H54 (cell line): ENCODE results near the gene LRRC30.

ENCODE experiments used
- DNase-seq: peaks from one replicate; pipeline ENCODE4 v3.0.0; 2011; ENCODE audit warnings: low spot score, mixed read lengths; ENCODE audit not compliant: insufficient read length
- FAIRE-seq: peaks from 3 replicates; lab custom pipeline; 2011; peaks lifted over from hg19 to GRCh38; lab: Jason Lieb, UNC
- POLR2A ChIP-seq: IDR thresholded peaks from 2 replicates; pipeline ENCODE4 v1.6.1; 2011; ENCODE audit warnings: low read depth, mild to moderate bottlenecking, low read length

Gene LRRC30

GRCh38 chr18:7221424-7222155, 9.3 kb upstream of the LRRC30 start:
- no peak for TF ChIP-seq POLR2A
- DNase-seq, result peak; percentile 31
- FAIRE-seq, result peak; percentile 84

GRCh38 chr18:7224198-7224597, 6.7 kb upstream of the LRRC30 start:
- no peak for TF ChIP-seq POLR2A
- FAIRE-seq, result no peak
- no peak for DNase-seq

GRCh38 chr18:7232218-7232617, 1.3 kb downstream of the LRRC30 start:
- FAIRE-seq, result no peak

DNA sequence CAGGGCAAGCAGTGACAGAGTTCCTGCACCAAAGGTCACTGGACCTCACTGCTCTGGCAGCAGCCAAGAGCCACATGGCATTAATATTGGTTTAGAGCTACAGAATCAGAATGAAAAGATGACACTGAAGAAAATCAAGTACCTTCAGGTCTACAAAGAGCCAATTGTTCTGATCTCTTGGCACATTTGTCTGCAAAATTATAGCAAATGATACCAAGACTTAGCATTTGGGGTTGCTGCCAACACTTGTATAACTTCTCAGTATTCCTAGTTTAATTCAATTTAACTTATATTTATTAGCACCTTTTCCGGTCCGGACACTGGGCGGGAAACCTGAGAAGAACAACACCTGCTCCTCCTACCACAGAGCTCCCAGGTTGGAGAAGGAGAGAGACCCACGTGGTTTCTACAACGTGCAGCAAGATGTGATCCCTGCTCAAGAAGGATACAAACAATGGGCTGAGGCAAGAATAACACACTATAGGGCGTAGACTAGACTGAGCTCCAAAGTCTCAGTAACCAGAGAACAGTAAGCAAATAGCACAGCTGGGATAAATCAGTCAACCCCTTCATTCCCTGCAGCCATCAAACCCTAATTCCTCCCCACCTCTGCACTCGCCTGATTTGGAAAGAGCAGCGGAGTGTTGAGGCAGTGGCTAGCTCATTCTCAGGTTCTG, 2.4 kb downstream of the LRRC30 start:
- no peak for TF ChIP-seq POLR2A
- FAIRE-seq, result no peak
- DNase-seq, result no peak

More at GRCh38 chr18:7232218-7232617, 1.3 kb downstream of the LRRC30 start:
- no peak for TF ChIP-seq POLR2A
- DNase-seq, result no peak

DNA sequence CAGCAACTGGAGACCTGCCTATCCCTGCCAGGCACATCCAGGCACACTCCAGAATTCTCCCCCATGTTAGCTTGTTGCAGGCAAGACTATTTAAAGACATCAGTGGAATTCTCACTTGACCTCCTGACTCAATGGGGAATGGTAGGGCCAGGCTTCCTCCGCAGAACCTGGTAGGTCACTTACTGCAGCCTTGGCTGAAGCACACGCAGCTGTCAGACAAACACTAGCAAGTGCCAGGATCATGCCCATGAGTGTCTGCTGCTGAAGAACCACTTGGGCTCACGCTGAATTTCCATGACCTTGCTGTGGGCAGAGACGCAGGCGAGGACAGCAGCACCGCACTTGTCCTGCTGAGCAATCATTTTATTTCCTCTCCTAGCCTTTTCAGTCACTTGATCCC, 3.2 kb downstream of the LRRC30 start:
- no peak for DNase-seq
- no peak for FAIRE-seq
- TF ChIP-seq POLR2A, result no peak

GRCh38 chr18:7234956-7235355, 4.1 kb downstream of the LRRC30 start:
- no peak for DNase-seq
- TF ChIP-seq POLR2A, result no peak
- FAIRE-seq, result no peak

DNA sequence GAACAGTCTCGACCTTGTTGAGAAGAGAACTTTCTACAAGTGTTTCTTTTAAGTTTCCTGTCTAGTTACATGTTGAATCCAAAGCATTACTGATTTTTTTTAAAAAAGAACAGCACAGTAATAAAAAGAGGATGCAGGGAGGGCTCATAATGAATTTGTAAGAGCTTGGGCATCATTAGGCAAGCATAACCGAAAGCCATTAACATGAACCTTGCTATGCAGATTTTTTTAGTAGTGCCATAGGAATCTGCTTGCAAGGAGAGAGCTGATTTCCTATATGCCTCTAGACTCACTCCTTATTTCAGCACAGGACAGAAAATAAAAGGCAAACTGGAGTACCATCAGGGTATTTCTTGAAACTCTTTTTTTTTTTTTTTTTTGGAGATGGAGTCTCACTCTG, 5.2 kb downstream of the LRRC30 start:
- FAIRE-seq (no peak), DNase-seq (no peak)
- no peak for TF ChIP-seq POLR2A

DNA sequence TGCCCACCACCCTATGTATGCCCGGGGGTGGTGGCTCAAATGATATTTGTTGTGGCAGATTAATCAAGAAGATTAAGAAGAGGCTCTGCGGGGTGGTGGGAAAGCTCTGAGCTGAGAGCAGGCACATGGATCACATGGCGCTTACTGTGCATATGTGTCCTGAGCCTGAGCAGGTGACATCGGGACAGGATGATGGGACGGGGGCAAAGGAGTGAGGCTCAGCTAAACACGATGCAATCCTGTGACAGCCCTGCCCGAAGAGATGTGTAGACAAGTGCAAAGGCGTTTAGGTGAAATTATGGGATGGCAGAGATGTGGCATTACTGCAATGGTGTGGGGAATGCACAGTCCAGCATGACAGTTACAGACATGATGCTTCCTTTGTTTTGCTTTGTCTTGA, 6.0 kb downstream of the LRRC30 start:
- TF ChIP-seq POLR2A, result no peak
- FAIRE-seq (no peak), DNase-seq (no peak)

- DNase-seq (no peak), FAIRE-seq (no peak)
- no peak for TF ChIP-seq POLR2A
Measured at GRCh38 chr18:7237673-7238272, 6.9 kb downstream of the LRRC30 start.

- TF ChIP-seq POLR2A, result no peak
- FAIRE-seq, result no peak
Measured at GRCh38 chr18:7242926-7243325, 12.0 kb downstream of the LRRC30 start.

GRCh38 chr18:7248877-7249276, 18.0 kb downstream of the LRRC30 start:
- FAIRE-seq, result no peak
- TF ChIP-seq POLR2A, result no peak

More at GRCh38 chr18:7242926-7243325, 12.0 kb downstream of the LRRC30 start:
- DNase-seq, result no peak

DNA sequence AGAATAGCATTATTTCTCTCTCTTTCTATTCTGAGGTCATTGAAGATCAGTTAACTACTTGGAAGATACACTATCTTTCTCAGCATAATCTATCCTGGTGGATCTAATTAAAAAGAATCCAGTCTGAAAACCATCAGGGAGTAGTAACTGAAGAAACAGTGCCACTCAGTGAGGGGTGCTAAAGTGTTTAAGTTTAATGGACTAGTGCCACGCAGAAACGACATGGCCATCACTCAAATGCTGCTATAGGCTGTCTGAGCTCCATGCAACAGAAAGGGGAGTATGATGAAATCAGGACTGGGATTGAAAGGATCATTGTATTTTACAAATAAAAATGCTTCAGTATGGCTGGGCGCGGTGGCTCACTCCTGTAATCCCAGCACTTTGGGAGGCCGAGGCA, 23.3 kb downstream of the LRRC30 start:
- no peak for FAIRE-seq
- no peak for DNase-seq
- no peak for TF ChIP-seq POLR2A

More at GRCh38 chr18:7248877-7249276, 18.0 kb downstream of the LRRC30 start:
- DNase-seq, result no peak

DNA sequence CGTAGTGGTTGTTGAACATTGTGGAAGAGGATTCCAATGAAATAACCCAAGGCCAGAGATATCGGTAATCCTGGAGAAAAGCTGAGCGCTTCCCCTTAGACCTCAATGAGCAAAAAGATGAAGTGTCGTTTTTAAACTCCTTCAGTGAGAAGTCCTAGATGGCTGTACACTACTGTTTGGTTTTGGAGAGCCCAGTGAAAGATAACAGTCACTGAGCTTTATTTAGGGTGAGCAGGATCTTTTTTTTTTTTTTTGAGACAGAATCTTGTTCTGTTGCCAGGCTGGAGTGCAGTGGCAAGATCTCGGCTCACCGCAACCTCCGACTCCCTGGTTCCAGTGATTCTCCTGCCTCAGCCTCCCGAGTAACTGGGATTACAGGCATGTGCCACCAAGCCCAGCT, 24.2 kb downstream of the LRRC30 start:
- DNase-seq (no peak), FAIRE-seq (no peak)
- TF ChIP-seq POLR2A, result no peak

DNA sequence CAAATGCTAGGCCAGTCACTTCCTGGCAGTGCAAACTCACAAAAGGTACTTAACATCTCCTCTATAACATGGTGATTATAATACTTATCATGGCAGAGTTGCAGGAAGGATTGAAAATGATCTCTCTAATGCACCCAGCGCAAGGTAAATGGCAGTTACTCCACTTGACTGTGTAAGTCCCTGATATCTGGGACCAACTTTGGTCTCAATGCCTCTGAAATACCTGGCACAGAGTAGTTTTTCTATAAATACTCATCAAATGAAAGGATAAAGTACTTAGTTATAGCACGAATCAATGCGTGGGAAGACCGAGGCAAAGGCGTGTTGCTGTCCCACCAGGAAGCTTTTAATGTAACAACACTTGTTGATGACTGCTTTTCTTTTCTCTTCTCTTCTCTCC, 24.8 kb downstream of the LRRC30 start:
- no peak for TF ChIP-seq POLR2A
- no peak for FAIRE-seq
- DNase-seq, result no peak

DNA sequence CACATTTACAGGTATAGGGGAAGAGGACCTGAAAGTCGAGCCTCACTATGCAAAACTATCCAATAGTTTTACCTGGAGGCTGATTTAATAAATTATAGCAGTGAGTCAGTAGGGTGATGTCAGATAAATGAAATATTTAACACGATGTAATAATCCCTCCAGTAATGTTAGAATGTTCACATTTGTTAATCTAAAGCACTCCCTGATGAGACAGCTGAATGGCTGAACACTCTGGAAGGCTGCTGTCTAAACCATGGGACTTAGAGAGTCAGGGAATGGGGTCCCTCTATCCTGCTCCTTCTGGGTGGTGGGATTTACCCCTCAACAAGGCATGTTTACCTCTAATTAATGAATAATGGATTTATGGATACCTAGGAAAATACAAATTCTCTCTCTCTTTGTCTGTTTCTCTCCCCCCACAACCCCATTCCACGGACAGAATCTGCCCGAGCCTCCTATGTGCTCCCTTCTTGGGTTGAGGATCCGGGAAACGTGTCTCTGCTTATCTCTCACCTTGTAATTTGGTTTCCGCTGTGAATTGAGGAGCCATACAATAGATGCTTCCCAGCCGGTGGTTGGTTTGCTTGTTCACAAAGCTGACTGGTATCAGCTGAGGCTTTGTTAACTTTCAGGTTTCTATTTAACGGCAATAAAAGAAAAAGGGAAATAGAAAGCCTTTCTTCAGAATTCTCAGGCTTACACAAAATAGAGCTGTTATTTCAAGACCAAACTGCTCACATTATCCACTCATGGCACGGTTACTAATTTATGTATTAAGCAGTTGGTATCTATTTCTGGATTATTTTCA, 25.9 kb downstream of the LRRC30 start:
- no peak for FAIRE-seq
- no peak for TF ChIP-seq POLR2A
- no peak for DNase-seq
